Mesenchymal stem cell (in vitro differentiated cells and primary cell): Measurements from ENCODE around the gene HSH2D.
A peak's percentile ranks its signal among the peaks of the same experiment; 100 is the strongest.

Source experiments
- DNase-seq: peaks from one replicate; pipeline ENCODE4 v3.0.0-alpha.2; 2013
- H2AFZ ChIP-seq: one replicate; pipeline ENCODE4 v1.6.1; 2013; ENCODE audit warnings: low read depth, mild to moderate bottlenecking, control low read depth, inconsistent platforms, low read length, moderate library complexity
- H2AK5ac ChIP-seq: 2 replicates; pipeline ENCODE4 v1.6.1; 2013; ENCODE audit warnings: low read length, moderate library complexity, mild to moderate bottlenecking, inconsistent platforms; ENCODE audit not compliant: severe bottlenecking
- H2BK120ac ChIP-seq: one replicate; pipeline ENCODE4 v1.6.1; 2013; ENCODE audit warnings: low read depth, mild to moderate bottlenecking, inconsistent platforms, low read length, moderate library complexity
- H2BK12ac ChIP-seq, 2 experiments: one replicate each; pipeline ENCODE4 v1.6.1; 2013; ENCODE audit warnings: inconsistent platforms in 2 of 2, low read length in 2 of 2, mild to moderate bottlenecking in 2 of 2, moderate library complexity in 2 of 2, control low read depth in 1 of 2
- H2BK15ac ChIP-seq: one replicate; pipeline ENCODE4 v1.6.1; 2013; ENCODE audit warnings: mild to moderate bottlenecking, low read depth, inconsistent platforms; ENCODE audit not compliant: poor library complexity, severe bottlenecking
- H2BK5ac ChIP-seq: 2 replicates; pipeline ENCODE4 v1.6.1; 2013; ENCODE audit warnings: low read depth, mild to moderate bottlenecking, low read length, control low read depth, inconsistent platforms; ENCODE audit not compliant: poor library complexity, severe bottlenecking
- H3K14ac ChIP-seq, 2 experiments: one replicate each; pipeline ENCODE4 v1.6.1; 2013; ENCODE audit warnings: inconsistent platforms in 2 of 2, low read length in 2 of 2, control low read depth in 1 of 2, mild to moderate bottlenecking in 1 of 2, moderate library complexity in 1 of 2
- H3K18ac ChIP-seq, 2 experiments: one replicate each; pipeline ENCODE4 v1.6.1; 2013; ENCODE audit warnings: inconsistent platforms in 2 of 2, low read length in 2 of 2, control low read depth in 1 of 2, low read depth in 1 of 2, mild to moderate bottlenecking in 1 of 2
- H3K23ac ChIP-seq, 2 experiments: one replicate each; pipeline ENCODE4 v1.6.1; 2013; ENCODE audit warnings: inconsistent platforms in 2 of 2, low read length in 2 of 2, mild to moderate bottlenecking in 2 of 2, moderate library complexity in 2 of 2, control low read depth in 1 of 2
- H3K27ac ChIP-seq: 2 replicates; pipeline ENCODE4 v1.5.1; 2013; ENCODE audit warnings: mild to moderate bottlenecking, moderate library complexity, low read length, control low read depth, inconsistent platforms; ENCODE audit not compliant: poor library complexity, severe bottlenecking
- H3K27me3 ChIP-seq, 2 experiments: 2 replicates each; pipeline versions ENCODE4 v1.6.1 to v1.7.0; 2013; ENCODE audit warnings: low read length in 2 of 2, mild to moderate bottlenecking in 2 of 2, moderate library complexity in 2 of 2, control low read depth in 1 of 2, inconsistent platforms in 1 of 2; ENCODE audit not compliant: control insufficient read depth in 1 of 2, insufficient read depth in 1 of 2
- H3K36me3 ChIP-seq, 2 experiments: 2 replicates each; pipeline versions ENCODE4 v1.6.1 to v1.7.0; 2013; ENCODE audit warnings: low read length in 2 of 2, control low read depth in 1 of 2, inconsistent platforms in 1 of 2, low read depth in 1 of 2, mild to moderate bottlenecking in 1 of 2; ENCODE audit not compliant: insufficient read depth in 2 of 2, control insufficient read depth in 1 of 2
- H3K4ac ChIP-seq, 2 experiments: one replicate each; pipeline ENCODE4 v1.6.1; 2013; ENCODE audit warnings: inconsistent platforms in 2 of 2, low read length in 2 of 2, mild to moderate bottlenecking in 2 of 2, moderate library complexity in 2 of 2, control low read depth in 1 of 2, low read depth in 1 of 2
- H3K4me1 ChIP-seq: 2 replicates; pipeline ENCODE4 v1.6.1; 2013; ENCODE audit warnings: low read depth, low read length, control low read depth; ENCODE audit not compliant: control insufficient read depth, insufficient read depth
- H3K4me2 ChIP-seq: 2 replicates; pipeline ENCODE4 v1.6.1; 2013; ENCODE audit warnings: low read length, mild to moderate bottlenecking, inconsistent platforms; ENCODE audit not compliant: poor library complexity, severe bottlenecking
- H3K4me3 ChIP-seq, 2 experiments: 2 replicates each; pipeline versions ENCODE4 v1.5.1 to v1.7.0; 2013; ENCODE audit warnings: low read length in 2 of 2, mild to moderate bottlenecking in 2 of 2, control low read depth in 1 of 2, low read depth in 1 of 2; ENCODE audit not compliant: insufficient read depth in 1 of 2
- H3K79me1 ChIP-seq: replicated peaks from 2 replicates; pipeline ENCODE4 v1.6.1; 2013; ENCODE audit warnings: mild to moderate bottlenecking, control low read depth, low read length, inconsistent platforms; ENCODE audit not compliant: poor library complexity, severe bottlenecking
- H3K9ac ChIP-seq: 2 replicates; pipeline ENCODE4 v1.7.0; 2013; ENCODE audit warnings: mild to moderate bottlenecking, low read length, moderate library complexity
- H3K9me3 ChIP-seq: 2 replicates; pipeline ENCODE4 v1.7.0; 2013; ENCODE audit warnings: mild to moderate bottlenecking, low read length; ENCODE audit not compliant: control insufficient read depth
- H4K8ac ChIP-seq: one replicate; pipeline ENCODE4 v1.6.1; 2013; ENCODE audit warnings: inconsistent platforms, mild to moderate bottlenecking, low read length, moderate library complexity
- H4K91ac ChIP-seq: one replicate; pipeline ENCODE4 v1.6.1; 2013; ENCODE audit warnings: mild to moderate bottlenecking, low read length, inconsistent platforms
- WGBS: methylation state at CpG from one replicate; pipeline ENCODE4 v1.1.7; 2013; ENCODE audit warnings: mixed read lengths; 5-methylcytosine and 5-hydroxymethylcytosine counted together

HSH2D gene

DNA sequence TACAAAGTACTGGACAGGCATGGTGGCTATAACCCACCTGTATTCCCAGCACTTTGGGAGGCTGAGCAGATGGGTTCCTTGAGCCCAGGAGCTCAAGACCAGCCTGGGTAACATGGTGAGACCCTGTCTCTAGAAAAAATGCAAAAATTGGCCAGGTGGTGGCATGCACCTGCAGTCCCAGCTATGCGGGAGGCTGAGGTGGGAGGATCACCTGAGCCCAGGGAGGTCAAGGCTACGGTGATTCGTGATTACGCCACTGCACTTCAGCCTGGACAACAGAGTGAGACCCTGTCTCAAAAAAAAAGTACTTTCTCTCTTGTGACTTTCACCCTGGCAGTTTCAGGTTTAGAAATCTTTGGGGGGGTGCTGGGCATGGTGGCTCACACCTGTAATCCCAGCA, 43.0 kb upstream of the HSH2D start:
- no peak overlapping the region for H4K8ac ChIP-seq
- no peak overlapping the region for H3K4me2 ChIP-seq
- H3K4me1 ChIP-seq, result no peaks in the 10 kb centered on the region
- no peak overlapping the region for H2BK120ac ChIP-seq
- H3K79me1 ChIP-seq, result peaks cover 11% of the 10 kb centered on the region
- H3K23ac ChIP-seq, result no peak overlapping the region
- no peak overlapping the region for H2AK5ac ChIP-seq
- no peak overlapping the region for H3K18ac ChIP-seq
- H3K4me3 ChIP-seq, result no peak overlapping the region
- no peak overlapping the region for H3K27ac ChIP-seq
- no peaks in the 10 kb centered on the region for H3K27me3 ChIP-seq
- no peak overlapping the region for H3K14ac ChIP-seq
- peaks cover 56 to 86% of the 10 kb centered on the region in 2 experiments for H3K36me3 ChIP-seq
- peak overlapping the region; percentile 15 for H4K91ac ChIP-seq
- no peak overlapping the region for H2BK5ac ChIP-seq
- DNase-seq, result no peak
- H2AFZ ChIP-seq, result no peak overlapping the region
- H3K4ac ChIP-seq, result no peak overlapping the region
- H2BK15ac ChIP-seq, result no peak overlapping the region
- WGBS, result 90% methylated on average over 2 of the region's 4 CpGs
- H3K9me3 ChIP-seq, result no peaks in the 10 kb centered on the region
- no peak overlapping the region for H2BK12ac ChIP-seq
- no peak overlapping the region for H3K9ac ChIP-seq

DNA sequence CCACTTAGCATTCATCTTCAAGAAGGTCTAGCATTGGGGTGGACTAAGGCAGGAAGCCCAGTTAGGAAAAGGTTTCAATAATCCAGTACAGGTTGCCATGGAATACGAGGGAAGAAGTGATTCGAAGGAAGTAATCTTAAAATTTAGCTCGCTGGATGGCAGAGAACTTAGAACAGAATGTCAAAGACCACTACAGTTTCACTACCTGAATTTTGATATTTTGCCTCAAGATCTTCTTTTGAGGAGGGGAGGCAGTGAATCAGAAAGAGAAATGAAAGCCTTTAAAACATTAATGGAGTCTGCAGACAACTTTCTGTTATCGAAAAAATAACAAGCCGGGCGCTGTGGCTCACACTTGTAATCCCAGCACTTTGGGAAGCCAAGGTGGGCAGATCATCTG, 38.8 kb upstream of the HSH2D start:
- H3K27ac ChIP-seq, result no peak overlapping the region
- H4K8ac ChIP-seq, result no peak overlapping the region
- no peak overlapping the region for H2BK5ac ChIP-seq
- H3K27me3 ChIP-seq, result no peaks in the 10 kb centered on the region
- no peak overlapping the region for H3K4me3 ChIP-seq
- H3K4me2 ChIP-seq, result no peak overlapping the region
- H3K36me3 ChIP-seq, result peaks cover 22 to 45% of the 10 kb centered on the region in 2 experiments
- no peak for DNase-seq
- H3K18ac ChIP-seq, result no peak overlapping the region
- H2BK12ac ChIP-seq, result no peak overlapping the region
- no peak overlapping the region for H3K14ac ChIP-seq
- no peak overlapping the region for H3K4ac ChIP-seq
- no peak overlapping the region for H2AK5ac ChIP-seq
- no peak overlapping the region for H2AFZ ChIP-seq
- no peak overlapping the region for H3K9ac ChIP-seq
- H2BK15ac ChIP-seq, result no peak overlapping the region
- no peak overlapping the region for H2BK120ac ChIP-seq
- no peak overlapping the region for H4K91ac ChIP-seq
- peaks cover 4% of the 10 kb centered on the region for H3K79me1 ChIP-seq
- H3K9me3 ChIP-seq, result no peaks in the 10 kb centered on the region
- no peak overlapping the region for H3K23ac ChIP-seq
- 95% methylated on average over 6 of the region's 6 CpGs for WGBS
- H3K4me1 ChIP-seq, result peaks cover 3% of the 10 kb centered on the region

DNA sequence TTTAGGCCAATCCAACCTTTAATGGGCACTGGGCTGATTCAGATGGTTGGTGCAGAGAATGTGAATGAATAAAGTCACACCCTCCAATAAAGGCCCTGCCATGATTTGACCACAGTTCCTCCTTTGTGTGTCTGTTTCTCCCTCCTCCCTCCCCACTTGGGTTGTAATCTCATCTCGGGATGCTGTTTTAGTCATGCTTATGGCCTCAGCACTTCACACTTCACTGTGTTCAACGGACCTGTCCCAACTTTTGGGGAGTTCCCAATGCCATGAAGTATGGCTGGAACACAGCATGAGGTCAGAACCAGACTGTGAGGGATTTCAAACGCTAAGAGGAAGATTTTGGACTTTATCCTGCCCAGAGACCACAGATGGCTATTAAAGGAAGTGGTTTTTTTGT, 37.4 kb upstream of the HSH2D start:
- Histone ChIP-seq H3K4me1 (peaks cover 5% of the 10 kb centered on the region), H4K8ac (no peak overlapping the region), H2BK120ac (no peak overlapping the region), H3K4ac (no peak overlapping the region), H3K79me1 (peaks cover 2% of the 10 kb centered on the region), H3K18ac (no peak overlapping the region), H2BK5ac (no peak overlapping the region), H2BK15ac (no peak overlapping the region), H2BK12ac (no peak overlapping the region), H3K23ac (no peak overlapping the region), H3K27ac (peak overlapping the region; percentile 46), H3K4me3 (no peak overlapping the region), H3K36me3 (peaks cover 14 to 31% of the 10 kb centered on the region in 2 experiments), H3K9ac (peak overlapping the region; percentile 0), H3K27me3 (no peaks in the 10 kb centered on the region), H3K9me3 (no peaks in the 10 kb centered on the region), H4K91ac (no peak overlapping the region), H3K14ac (no peak overlapping the region), H2AFZ (no peak overlapping the region), H2AK5ac (no peak overlapping the region), H3K4me2 (no peak overlapping the region)
- 31% methylated on average over 3 of the region's 3 CpGs for WGBS
- peak; percentile 88 for DNase-seq

GRCh38 chr19:16111160-16111908, 32.2 kb upstream of the HSH2D start, which contains the start of gene RAB8A:
RAB8A (plus strand) TSS chr19:16111889; CDS start chr19:16111902, 13 bp downstream.
- Histone ChIP-seq H2BK5ac (peak within 1 kb of the TSS; percentile 62), H3K27me3 (no peaks in the 10 kb centered on the region), H3K14ac (peak within 1 kb of the TSS in 1 of 2 experiments; percentile 99), H3K9ac (peak within 1 kb of the TSS; percentile 95), H3K36me3 (peaks cover 2 to 9% of the 10 kb centered on the region in 2 experiments), H2BK120ac (peak within 1 kb of the TSS; percentile 88), H2BK12ac (peak within 1 kb of the TSS in 1 of 2 experiments; percentile 57), H3K9me3 (no peaks in the 10 kb centered on the region), H4K8ac (peak within 1 kb of the TSS; percentile 81), H2BK15ac (peak within 1 kb of the TSS; percentile 12), H4K91ac (peak within 1 kb of the TSS; percentile 77), H3K4me2 (peak within 1 kb of the TSS; percentile 90), H2AFZ (peak within 1 kb of the TSS; percentile 83), H3K4me1 (peaks cover 25% of the 10 kb centered on the region), H3K4ac (peak within 1 kb of the TSS; percentile 88 to 98), H3K79me1 (peaks cover 10% of the 10 kb centered on the region), H2AK5ac (peak within 1 kb of the TSS; percentile 86), H3K4me3 (peak within 1 kb of the TSS; percentile 83 to 96), H3K18ac (peak within 1 kb of the TSS; percentile 84 to 91), H3K23ac (peak within 1 kb of the TSS in 1 of 2 experiments; percentile 91), H3K27ac (peak within 1 kb of the TSS; percentile 56)
- DNase-seq, result peak; percentile 99
- 1% methylated on average over 71 of the region's 81 CpGs for WGBS
